A549 treated with CpdA at 1 μM for 4 hours (cell line): Measurements from ENCODE around the gene DEXI. TPM values are rescaled to one million over a fixed set of nuclear protein-coding genes. Genes with fewer than 3 reads are reported as not detected.

ENCODE experiments used
- total RNA-seq: library from RNA; stranded (reverse); fragments of 200-300 nt; extraction: Qiagen RNA extraction; gene quantifications from 5 replicates; pipeline ENCODE4 v1.2.3, GENCODE V29; 2022; ENCODE audit warnings: low read depth

The DEXI gene
- 29.3 to 42.2 TPM (median 41.3 TPM) in 5 replicates for total RNA-seq

DNA sequence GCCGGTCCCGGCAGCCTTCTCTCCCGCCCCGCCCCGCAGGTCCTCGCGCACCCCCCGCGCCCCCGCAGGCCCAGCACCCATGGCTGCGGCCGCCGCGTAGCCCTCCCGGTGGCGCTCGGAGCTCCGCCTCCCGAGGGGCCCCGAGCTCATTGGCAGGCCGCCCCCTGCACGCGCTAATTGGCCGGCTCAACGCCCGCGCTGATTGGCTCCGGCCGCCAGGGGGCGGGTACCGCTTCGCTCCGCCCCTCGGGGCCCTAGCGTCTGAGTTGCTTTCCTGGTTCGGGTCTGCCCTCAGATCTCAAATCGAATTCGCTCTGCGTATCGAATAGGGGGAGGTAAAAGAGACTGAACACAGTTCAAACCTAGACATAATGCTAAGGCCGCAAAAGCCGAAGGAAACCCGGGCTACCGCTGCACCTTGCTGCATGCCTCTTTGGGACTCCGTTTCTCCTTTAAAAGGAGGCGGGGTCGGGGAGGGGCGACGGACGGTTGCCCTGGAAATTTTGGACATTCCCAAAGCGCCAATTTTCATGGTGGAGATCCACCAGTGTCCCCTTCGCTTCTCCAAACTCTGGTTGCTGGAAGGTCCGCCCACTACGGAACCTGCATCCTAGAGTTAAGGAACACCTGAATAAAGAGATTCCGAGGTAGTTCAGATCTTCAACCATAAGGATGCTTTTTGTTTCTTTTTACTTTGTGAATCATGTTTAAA, at the start of gene DEXI:
TSS of gene DEXI (minus strand) at position 117 of the 712 bp plus-strand sequence. CDS start 463 bp downstream, outside the sequence.

GRCh38 chr16:10944249-10945064, 2.2 kb upstream of the DEXI start, which contains the start of gene CLEC16A:
Gene CLEC16A (plus strand): TSS chr16:10944564. CDS start chr16:10944718, 154 bp downstream.

Other genes with a start within 250 kb of the DEXI start
- 0.05 to 0.27 TPM in 2 of 5 replicates, not detected in the others for gene TEKT5, start 247.5 kb downstream of the DEXI start, total RNA-seq
- gene NUBP1, start 198.6 kb downstream of the DEXI start, total RNA-seq = 41.7 to 47.2 TPM (median 43.8 TPM) in 5 replicates
- 0.05 to 0.34 TPM (median 0.14 TPM) in 5 replicates for gene TVP23A, start 123.7 kb downstream of the DEXI start, total RNA-seq
- gene CIITA, start 65.3 kb downstream of the DEXI start, total RNA-seq = 0.08 to 0.17 TPM (median 0.16 TPM) in 5 replicates
- gene CLEC16A, start 2.1 kb upstream of the DEXI start, total RNA-seq = 7.4 to 9.2 TPM (median 8.3 TPM) in 5 replicates